Erythroblast (primary cell): ENCODE measurements around the gene CHAF1A.

Source experiments
- GATA1 ChIP-seq: IDR thresholded peaks from 2 replicates; pipeline ENCODE4 v1.6.1; 2011; ENCODE audit warnings: low read depth, mild to moderate bottlenecking, control low read depth, low read length, moderate library complexity
- POLR2A ChIP-seq: IDR thresholded peaks from 2 replicates; pipeline ENCODE4 v1.6.1; 2011; ENCODE audit warnings: mild to moderate bottlenecking, low read length

DNA sequence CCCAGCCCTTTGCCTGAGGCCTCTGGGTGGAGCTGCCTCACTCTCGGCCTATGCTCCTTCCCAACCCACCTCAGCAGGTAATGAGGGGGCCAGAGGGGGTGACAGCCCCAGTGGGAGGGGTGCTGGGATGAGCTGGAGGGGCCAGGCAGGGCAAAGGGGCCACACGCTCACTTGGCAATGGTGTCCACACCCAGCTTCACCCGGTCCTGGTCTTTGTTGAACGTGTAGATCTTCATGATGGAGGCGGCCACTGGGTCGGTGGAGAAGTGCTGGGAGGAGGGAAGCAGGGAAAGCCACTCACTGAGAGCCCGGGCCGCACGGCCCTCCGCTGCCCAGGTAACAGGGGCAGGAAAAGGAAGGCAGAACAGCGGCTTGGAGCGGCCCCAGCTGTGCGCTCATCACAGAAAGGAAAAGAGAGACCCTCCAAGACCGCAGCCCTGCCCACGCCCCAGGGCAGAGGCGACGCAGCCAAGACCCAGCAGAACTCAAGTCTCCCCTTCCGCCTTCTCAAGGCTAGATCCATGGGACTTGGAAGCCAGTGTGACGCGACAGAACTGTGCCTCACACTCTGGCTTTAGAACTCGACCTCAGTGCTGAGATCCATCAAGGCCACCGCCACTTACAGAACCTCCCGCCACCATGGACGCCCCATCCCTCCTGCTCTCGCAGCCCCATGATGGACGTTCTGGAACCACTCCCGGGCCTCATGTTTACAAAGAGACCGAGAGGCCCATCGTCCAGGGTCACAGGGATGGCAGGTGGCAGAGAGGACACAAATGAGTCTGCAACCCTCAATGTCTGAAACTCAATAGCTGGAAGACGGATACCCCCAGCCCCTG, 45.9 kb downstream of the CHAF1A start:
- TF ChIP-seq POLR2A (no peak), GATA1 (no peak)
